ENCODE data around the gene YPEL1.

YPEL1 gene

GRCh38 chr22:21741790-21742189 lies 6.2 kb upstream of the YPEL1 start:
- H3K4me2 ChIP-seq (ENCODE audit: low read length): no peak overlapping the region
- TF ChIP-seq CTCF (IDR thresholded peaks at IDR 0.05; ENCODE audit: low read length) (no peak), EZH2 (IDR thresholded peaks at IDR 0.05; ENCODE audit: borderline replicate concordance, low read length) (no peak)
- H2AFZ ChIP-seq (ENCODE audit: low read length): no peak overlapping the region
- no peaks in the 10 kb centered on the region for H3K79me2 ChIP-seq (ENCODE audit: insufficient read depth, low read length)
- H3K36me3 ChIP-seq (ENCODE audit: insufficient read depth, low read length): no peaks in the 10 kb centered on the region
- no peaks in the 10 kb centered on the region for H3K9me3 ChIP-seq (ENCODE audit: low read length)
- H3K4me3 ChIP-seq (ENCODE audit: low read depth, low read length, poor library complexity, severe bottlenecking): no peak overlapping the region
- H4K20me1 ChIP-seq (ENCODE audit: insufficient read depth, low read length): no peaks in the 10 kb centered on the region
- no peak overlapping the region for H3K9ac ChIP-seq (ENCODE audit: low read length)
- no peaks in the 10 kb centered on the region for H3F3A ChIP-seq (ENCODE audit: insufficient read depth, low read length)
- H3K27ac ChIP-seq (ENCODE audit: low read depth, low read length, poor library complexity, severe bottlenecking): no peak overlapping the region
- H3K4me1 ChIP-seq (ENCODE audit: insufficient read depth, low read length, severe bottlenecking): no peaks in the 10 kb centered on the region
- 0 out of 2 replicates have a peak, but pooled peaks cover 3% of the 10 kb centered on the region for H3K27me3 ChIP-seq (ENCODE audit: insufficient read depth, low read length)
- no peaks in the 10 kb centered on the region for H3K9me2 ChIP-seq (ENCODE audit: low read depth, low read length)

GRCh38 chr22:21741059-21741458 lies 5.5 kb upstream of the YPEL1 start:
- no peaks in the 10 kb centered on the region for H4K20me1 ChIP-seq (ENCODE audit: insufficient read depth, low read length)
- H3K9me2 ChIP-seq (ENCODE audit: low read depth, low read length): no peaks in the 10 kb centered on the region
- no peak overlapping the region for H3K27ac ChIP-seq (ENCODE audit: low read depth, low read length, poor library complexity, severe bottlenecking)
- H3K79me2 ChIP-seq (ENCODE audit: insufficient read depth, low read length): no peaks in the 10 kb centered on the region
- H3K4me1 ChIP-seq (ENCODE audit: insufficient read depth, low read length, severe bottlenecking): no peaks in the 10 kb centered on the region
- no peak overlapping the region for H3K4me2 ChIP-seq (ENCODE audit: low read length)
- H3K9ac ChIP-seq (ENCODE audit: low read length): no peak overlapping the region
- H3K9me3 ChIP-seq (ENCODE audit: low read length): no peaks in the 10 kb centered on the region
- H3F3A ChIP-seq (ENCODE audit: insufficient read depth, low read length): no peaks in the 10 kb centered on the region
- no peak overlapping the region for H3K4me3 ChIP-seq (ENCODE audit: low read depth, low read length, poor library complexity, severe bottlenecking)
- no peak overlapping the region for H2AFZ ChIP-seq (ENCODE audit: low read length)
- H3K36me3 ChIP-seq (ENCODE audit: insufficient read depth, low read length): no peaks in the 10 kb centered on the region
- TF ChIP-seq EZH2 (IDR thresholded peaks at IDR 0.05; ENCODE audit: borderline replicate concordance, low read length) (no peak), CTCF (IDR thresholded peaks at IDR 0.05; ENCODE audit: low read length) (no peak)
- 0 out of 2 replicates have a peak, but pooled peaks cover 3% of the 10 kb centered on the region for H3K27me3 ChIP-seq (ENCODE audit: insufficient read depth, low read length)

DNA sequence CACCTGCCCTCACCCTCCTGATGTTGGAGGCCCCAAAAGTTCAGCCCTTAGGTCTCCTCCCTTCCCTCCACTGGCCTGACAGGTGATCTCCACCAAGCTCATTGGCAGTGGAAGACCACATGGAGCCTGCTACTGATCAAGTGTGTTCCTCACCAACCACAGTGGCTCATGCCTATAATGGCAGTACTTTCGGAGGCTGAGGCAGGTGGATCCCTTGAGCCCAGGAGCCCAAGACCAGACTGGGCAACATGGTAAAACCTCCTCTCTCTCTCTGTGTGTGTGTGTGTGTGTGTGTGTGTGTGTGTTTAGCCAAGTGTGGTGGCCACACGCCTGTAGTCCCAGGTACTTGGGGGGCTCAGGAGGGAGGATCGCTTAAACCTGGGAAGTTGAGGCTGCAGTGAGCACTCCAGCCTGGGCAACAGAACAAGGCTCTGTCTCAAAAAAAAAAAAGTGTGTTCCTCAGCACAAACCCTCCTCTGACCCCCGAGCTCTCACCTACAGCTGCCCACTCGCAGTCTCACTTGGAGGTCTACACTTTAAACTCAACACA lies 4.3 kb upstream of the YPEL1 start:
- no peak for TF ChIP-seq EZH2 (IDR thresholded peaks at IDR 0.05; ENCODE audit: borderline replicate concordance, low read length)
- TF ChIP-seq CTCF (IDR thresholded peaks at IDR 0.05; ENCODE audit: low read length): no peak

More for the DNA sequence above, 4.3 kb upstream of the YPEL1 start:
- H3K4me1 ChIP-seq (ENCODE audit: insufficient read depth, low read length, severe bottlenecking): peaks cover 3% of the 10 kb centered on the region
- H2AFZ ChIP-seq (ENCODE audit: low read length): no peak overlapping the region
- no peaks in the 10 kb centered on the region for H3K9me2 ChIP-seq (ENCODE audit: low read depth, low read length)
- H3K79me2 ChIP-seq (ENCODE audit: insufficient read depth, low read length): no peaks in the 10 kb centered on the region
- no peaks in the 10 kb centered on the region for H4K20me1 ChIP-seq (ENCODE audit: insufficient read depth, low read length)
- no peak overlapping the region for H3K27ac ChIP-seq (ENCODE audit: low read depth, low read length, poor library complexity, severe bottlenecking)
- H3F3A ChIP-seq (ENCODE audit: insufficient read depth, low read length): no peaks in the 10 kb centered on the region
- H3K4me2 ChIP-seq (ENCODE audit: low read length): no peak overlapping the region
- no peaks in the 10 kb centered on the region for H3K27me3 ChIP-seq (ENCODE audit: insufficient read depth, low read length)
- no peak overlapping the region for H3K9ac ChIP-seq (ENCODE audit: low read length)
- no peaks in the 10 kb centered on the region for H3K36me3 ChIP-seq (ENCODE audit: insufficient read depth, low read length)
- H3K9me3 ChIP-seq (ENCODE audit: low read length): no peaks in the 10 kb centered on the region
- H3K4me3 ChIP-seq (ENCODE audit: low read depth, low read length, poor library complexity, severe bottlenecking): no peak overlapping the region

Data from OCI-LY1 (cell line).